GM18861 (cell line): Measurements from ENCODE around the gene AP3B1.

Experiments
- ATAC-seq: cut with Tn5 transposase; IDR thresholded peaks from one replicate; pipeline ENCODE4 v1.9.1; 2021; ENCODE audit not compliant: unreplicated experiment

The AP3B1 gene

GRCh38 chr5:77983482-77984199 is 310.9 kb downstream of the AP3B1 start:
- no peak for ATAC-seq

- no peak for ATAC-seq
Observed at GRCh38 chr5:77981820-77982219, 312.7 kb downstream of the AP3B1 start.

- ATAC-seq: no peak
Observed at GRCh38 chr5:77974576-77974975, 319.9 kb downstream of the AP3B1 start.

GRCh38 chr5:77973253-77973609 is 321.3 kb downstream of the AP3B1 start:
- ATAC-seq: no peak

- no peak for ATAC-seq
Observed at GRCh38 chr5:77972469-77973252, 321.8 kb downstream of the AP3B1 start.

GRCh38 chr5:77971776-77972468 is 322.6 kb downstream of the AP3B1 start:
- no peak for ATAC-seq

GRCh38 chr5:77970891-77971290 is 323.6 kb downstream of the AP3B1 start:
- no peak for ATAC-seq

GRCh38 chr5:77963795-77964194 is 330.7 kb downstream of the AP3B1 start:
- no peak for ATAC-seq

- ATAC-seq: no peak
Observed at GRCh38 chr5:77960863-77961396, 333.6 kb downstream of the AP3B1 start.

GRCh38 chr5:77960305-77960704 is 334.2 kb downstream of the AP3B1 start:
- ATAC-seq: no peak

GRCh38 chr5:77958642-77959330 is 335.7 kb downstream of the AP3B1 start:
- no peak for ATAC-seq

- ATAC-seq: no peak
Observed at GRCh38 chr5:77957931-77958521, 336.5 kb downstream of the AP3B1 start.

- ATAC-seq: no peak
Observed at GRCh38 chr5:77957516-77957915, 337.0 kb downstream of the AP3B1 start.

- ATAC-seq: no peak
Observed at GRCh38 chr5:77957081-77957480, 337.4 kb downstream of the AP3B1 start.

- ATAC-seq: no peak
Observed at GRCh38 chr5:77955577-77955976, 338.9 kb downstream of the AP3B1 start.

GRCh38 chr5:77953374-77953773 is 341.1 kb downstream of the AP3B1 start:
- no peak for ATAC-seq

- ATAC-seq: no peak
Observed at GRCh38 chr5:77952636-77953212, 341.8 kb downstream of the AP3B1 start.
